AG09319 (cell line): ENCODE measurements around the gene PATE1.

ENCODE experiments used
- DNase-seq: peaks from one replicate; pipeline ENCODE4 v3.0.0-alpha.2; 2010; ENCODE audit warnings: low read depth; ENCODE audit errors: extremely low read depth
- CTCF ChIP-seq: IDR thresholded peaks from 2 replicates; pipeline ENCODE4 v1.5.1; 2011; ENCODE audit warnings: low read depth, mild to moderate bottlenecking, inconsistent platforms, low read length, moderate library complexity

PATE1 gene

DNA sequence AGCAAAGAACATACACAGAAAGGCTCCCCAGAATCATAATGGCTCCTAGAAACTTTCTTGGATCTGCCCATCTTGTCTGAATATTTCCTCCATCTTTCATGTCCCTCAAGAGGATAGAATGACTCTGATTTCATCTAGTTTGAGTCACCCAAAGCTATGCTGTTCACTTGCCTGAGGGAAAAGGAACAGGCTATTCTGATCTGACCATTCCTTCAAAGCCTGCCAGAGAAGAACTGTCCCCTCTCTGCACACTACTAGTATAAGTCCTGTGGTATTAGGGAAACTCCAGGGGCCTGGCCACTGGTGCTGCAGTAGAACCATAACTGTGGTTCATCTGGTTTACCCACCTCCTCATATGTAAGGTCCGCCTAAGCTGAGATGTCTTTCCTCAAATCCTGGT is 2.4 kb upstream of the PATE1 start:
- no peak for DNase-seq
- TF ChIP-seq CTCF, result no peak

GRCh38 chr11:125750629-125751028 is 4.5 kb downstream of the PATE1 start:
- no peak for DNase-seq
- TF ChIP-seq CTCF, result no peak

DNA sequence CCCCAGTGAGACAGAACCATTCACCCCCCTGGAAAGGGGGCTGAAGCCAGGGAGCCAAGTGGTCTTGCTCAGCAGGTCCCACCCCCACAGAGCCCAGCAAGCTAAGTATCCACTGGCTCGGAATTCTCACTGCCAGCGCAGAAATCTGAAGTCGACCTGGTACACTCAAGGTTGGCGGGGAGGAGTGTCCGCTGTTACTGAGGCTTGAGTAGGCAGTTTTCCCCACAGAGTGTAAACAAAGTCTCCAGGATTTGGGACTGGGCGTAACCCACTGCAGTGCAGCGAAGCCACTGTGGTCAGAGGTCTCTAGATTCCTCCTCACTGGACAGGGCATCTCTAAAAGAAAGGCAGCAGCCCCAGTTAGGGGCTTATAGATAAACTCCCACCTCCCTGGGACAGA is 10.0 kb downstream of the PATE1 start:
- DNase-seq, result no peak
- no peak for TF ChIP-seq CTCF

GRCh38 chr11:125762445-125762844 is 16.4 kb downstream of the PATE1 start:
- no peak for DNase-seq
- TF ChIP-seq CTCF, result no peak

- no peak for TF ChIP-seq CTCF
- DNase-seq, result no peak
Observed at GRCh38 chr11:125763483-125763882, 17.4 kb downstream of the PATE1 start.

- TF ChIP-seq CTCF, result no peak
- DNase-seq, result no peak
Observed at GRCh38 chr11:125766251-125766650, 20.2 kb downstream of the PATE1 start.

DNA sequence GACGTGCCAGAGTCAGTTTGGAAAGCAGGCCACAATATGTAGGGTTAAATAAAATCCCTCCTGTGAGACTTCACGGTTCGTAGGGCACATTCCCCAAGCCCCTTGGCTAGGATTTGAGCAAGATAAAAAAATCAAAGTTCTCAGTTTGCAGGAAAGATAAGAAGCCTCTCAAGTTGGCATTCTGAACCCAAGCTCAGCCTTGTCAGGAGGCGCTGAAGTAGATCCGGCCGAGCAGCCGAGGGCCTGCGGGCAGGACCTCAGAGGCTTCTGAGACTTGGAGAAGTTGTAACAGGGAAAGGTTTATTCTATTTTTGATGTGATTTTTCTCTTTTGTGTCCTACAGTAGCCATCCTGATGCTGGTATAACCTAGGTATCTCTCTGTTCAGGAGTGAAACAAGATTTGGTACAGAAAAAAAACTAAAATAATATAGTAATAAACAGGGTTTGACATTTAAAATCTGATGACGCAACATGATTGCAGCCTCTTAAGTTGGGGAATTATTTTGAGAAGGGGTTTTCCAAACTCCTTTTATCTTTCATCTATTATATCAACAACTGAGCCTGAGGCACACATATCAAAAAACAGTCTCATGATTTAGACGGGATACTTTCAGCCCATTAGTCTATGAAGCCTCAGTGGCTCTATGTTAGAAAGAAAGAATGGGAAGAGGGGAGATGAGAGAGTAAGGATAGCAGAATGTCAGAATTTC is 22.4 kb downstream of the PATE1 start:
- no peak for TF ChIP-seq CTCF
- no peak for DNase-seq
